PC-3 (cell line): Measurements from ENCODE around the gene VTA1. TPM values are rescaled to one million over a fixed set of nuclear protein-coding genes. Genes with fewer than 3 reads are reported as not detected.

ENCODE experiments used
- ATAC-seq: fragments of 200-7000 bp; cut with Tn5 transposase; 2 replicates; pipeline ENCODE4 v1.9.1; 2020; ENCODE audit warnings: mild to moderate bottlenecking, moderate library complexity
- BruUV-seq: library from RNA; stranded (reverse); fragments of 400-500 nt; replicated peaks from 2 replicates; lab custom pipeline; 2021; lab: Mats Ljungman, UMichigan
- CTCF ChIA-PET: fragments of 300-600 bp; sonication (Branson Sonifier 250); formaldehyde crosslinking; loops from one replicate; lab custom pipeline; 2022; ENCODE audit warnings: antibody characterized with exemption; lab: Charles Lee
- POLR2A ChIA-PET: fragments of 300-600 bp; sonication (Branson Sonifier 250); formaldehyde crosslinking; loops from one replicate; lab custom pipeline; 2022; ENCODE audit warnings: antibody characterized with exemption; ENCODE audit not compliant: unreplicated experiment; lab: Charles Lee
- DNase-seq: peaks from one replicate; pipeline ENCODE4 v3.0.0-alpha.2; 2015
- H2AFZ ChIP-seq: fragments of 300-600 bp; sonication (generic); 2 replicates; pipeline ENCODE4 v1.6.0; 2016; ENCODE audit warnings: antibody characterized with exemption, low read length
- H3F3A ChIP-seq: fragments of 300-600 bp; sonication (generic); one replicate; pipeline ENCODE4 v1.6.0; 2017; ENCODE audit warnings: antibody characterized with exemption, low read length, control low read depth, mild to moderate bottlenecking; ENCODE audit not compliant: unreplicated experiment
- H3K27ac ChIP-seq: fragments of 300-600 bp; sonication (generic); 2 replicates; pipeline ENCODE4 v1.5.1; 2016; ENCODE audit warnings: mild to moderate bottlenecking, low read length
- H3K27me3 ChIP-seq: fragments of 300-600 bp; sonication (generic); 2 replicates; pipeline ENCODE4 v1.6.1; 2016; ENCODE audit warnings: low read length, mixed read lengths
- H3K36me3 ChIP-seq: fragments of 300-600 bp; sonication (generic); 2 replicates; pipeline ENCODE4 v1.6.1; 2016; ENCODE audit warnings: low read depth, mixed run types, low read length, mixed read lengths
- H3K4me1 ChIP-seq: fragments of 300-600 bp; sonication (generic); 2 replicates; pipeline ENCODE4 v1.5.1; 2016; ENCODE audit warnings: low read length; ENCODE audit not compliant: insufficient read depth
- H3K4me2 ChIP-seq: fragments of 300-600 bp; sonication (generic); 2 replicates; pipeline ENCODE4 v1.6.0; 2016; ENCODE audit warnings: low read length
- H3K4me3 ChIP-seq: fragments of 300-600 bp; sonication (generic); 2 replicates; pipeline ENCODE4 v1.5.1; 2016; ENCODE audit warnings: mild to moderate bottlenecking, low read length, mixed read lengths
- H3K79me2 ChIP-seq: fragments of 300-600 bp; sonication (generic); 2 replicates; pipeline ENCODE4 v1.6.1; 2017; ENCODE audit warnings: low read length, mixed read lengths
- H3K9ac ChIP-seq: fragments of 300-600 bp; sonication (generic); 2 replicates; pipeline ENCODE4 v1.6.0; 2016; ENCODE audit warnings: mild to moderate bottlenecking, low read length
- H3K9me2 ChIP-seq: fragments of 300-600 bp; sonication (generic); replicated peaks from 2 replicates; pipeline ENCODE4 v1.6.1; 2016; ENCODE audit warnings: mixed run types, low read length, mixed read lengths
- H3K9me3 ChIP-seq: fragments of 300-600 bp; sonication (generic); 2 replicates; pipeline ENCODE4 v1.6.1; 2016; ENCODE audit warnings: low read length, mixed read lengths
- H4K20me1 ChIP-seq: fragments of 300-600 bp; sonication (generic); 2 replicates; pipeline ENCODE4 v1.6.1; 2016; ENCODE audit warnings: low read length, mixed read lengths
- CTCF ChIP-seq: fragments of 300-600 bp; sonication (generic); conservative IDR thresholded peaks from 2 replicates; pipeline ENCODE4 v1.5.1; 2017; ENCODE audit warnings: antibody characterized with exemption, low read depth, mild to moderate bottlenecking, low read length
- EZH2 ChIP-seq: fragments of 300-600 bp; sonication (generic); IDR thresholded peaks from one replicate; pipeline ENCODE4 v1.6.1; 2017; ENCODE audit warnings: antibody characterized with exemption, mild to moderate bottlenecking, low read length; ENCODE audit not compliant: unreplicated experiment
- EZH2phosphoT487 ChIP-seq: fragments of 300-600 bp; sonication (generic); IDR thresholded peaks from 2 replicates; pipeline ENCODE4 v1.6.1; 2018; ENCODE audit warnings: mild to moderate bottlenecking, antibody characterized with exemption, low read length, borderline replicate concordance
- intact Hi-C: fragments of 100-400 bp; cut with micrococcal nuclease; formaldehyde crosslinking; loops from 2 replicates; pipeline ENCODE4 v1.9.0; 2023
- total RNA-seq: library from RNA; depleted of rRNA; stranded (reverse); fragments of >200 nt; gene quantifications from 2 replicates; pipeline ENCODE4 v1.2.3, GENCODE V29; 2014

VTA1 gene
- total RNA-seq, 1 experiment from 2014 or later: 38.6 TPM

- no peak overlapping the region for H3K27ac ChIP-seq
- H3K9ac ChIP-seq: no peak overlapping the region
- ChIA-PET CTCF (no interaction called here), POLR2A (no interaction called here)
- no peaks in the 10 kb centered on the region for H3K9me3 ChIP-seq
- H3K79me2 ChIP-seq: no peaks in the 10 kb centered on the region
- no peaks in the 10 kb centered on the region for H3K9me2 ChIP-seq
- no peak overlapping the region for H3K4me2 ChIP-seq
- no peaks in the 10 kb centered on the region for H3K36me3 ChIP-seq
- no peaks in the 10 kb centered on the region for H4K20me1 ChIP-seq
- TF ChIP-seq EZH2 (no peak), EZH2phosphoT487 (no peak), CTCF (no peak)
- H3K27me3 ChIP-seq: no peaks in the 10 kb centered on the region
- H3F3A ChIP-seq: no peaks in the 10 kb centered on the region
- H3K4me3 ChIP-seq: no peak overlapping the region
- no peak for ATAC-seq
- no peak overlapping the region for H2AFZ ChIP-seq
- DNase-seq: no peak
- BruUV-seq: no TSS peak
- H3K4me1 ChIP-seq: no peaks in the 10 kb centered on the region
- intact Hi-C loops: no loop called here
Observed at GRCh38 chr6:142118925-142119324, 28.1 kb upstream of the VTA1 start.

- Histone ChIP-seq H3K9me2 (no peaks in the 10 kb centered on the region), H4K20me1 (no peaks in the 10 kb centered on the region), H3K36me3 (no peaks in the 10 kb centered on the region), H3K9ac (no peak overlapping the region), H3K27ac (no peak overlapping the region), H3F3A (no peaks in the 10 kb centered on the region), H2AFZ (no peak overlapping the region), H3K4me3 (no peak overlapping the region), H3K4me2 (no peak overlapping the region), H3K79me2 (no peaks in the 10 kb centered on the region), H3K4me1 (no peaks in the 10 kb centered on the region), H3K27me3 (no peaks in the 10 kb centered on the region), H3K9me3 (no peaks in the 10 kb centered on the region)
- DNase-seq: no peak
- intact Hi-C loops: no loop called here
- no TSS peak for BruUV-seq
- POLR2A ChIA-PET: no interaction called here
- ATAC-seq: no peak
- TF ChIP-seq EZH2 (no peak), CTCF (no peak), EZH2phosphoT487 (no peak)
- CTCF ChIA-PET: no interaction called here
Observed at GRCh38 chr6:142121342-142121741, 25.7 kb upstream of the VTA1 start.

- no peaks in the 10 kb centered on the region for H3K27me3 ChIP-seq
- H3K79me2 ChIP-seq: no peaks in the 10 kb centered on the region
- intact Hi-C loops: no loop called here
- H3K4me1 ChIP-seq: no peaks in the 10 kb centered on the region
- H3K9me2 ChIP-seq: no peaks in the 10 kb centered on the region
- H3K9ac ChIP-seq: no peak overlapping the region
- CTCF ChIA-PET: no interaction called here
- no peaks in the 10 kb centered on the region for H4K20me1 ChIP-seq
- no peaks in the 10 kb centered on the region for H3F3A ChIP-seq
- H3K36me3 ChIP-seq: no peaks in the 10 kb centered on the region
- H3K4me2 ChIP-seq: no peak overlapping the region
- no peak for ATAC-seq
- no peak for TF ChIP-seq EZH2
- no peak for TF ChIP-seq CTCF
- no peak for TF ChIP-seq EZH2phosphoT487
- no peak overlapping the region for H3K27ac ChIP-seq
- no TSS peak for BruUV-seq
- no peak for DNase-seq
- POLR2A ChIA-PET: no interaction called here
- H2AFZ ChIP-seq: no peak overlapping the region
- no peaks in the 10 kb centered on the region for H3K9me3 ChIP-seq
- H3K4me3 ChIP-seq: no peak overlapping the region
Observed at GRCh38 chr6:142130814-142131213, 16.2 kb upstream of the VTA1 start.
